Fibroblast of the aortic adventitia (primary cell): Measurements from ENCODE around the gene DPY30. TPM values are rescaled to one million over a fixed set of nuclear protein-coding genes. Genes with fewer than 3 reads are reported as not detected.

ENCODE experiments used
- DNase-seq: peaks from one replicate; pipeline ENCODE4 v3.0.0-alpha.2; 2010; ENCODE audit warnings: low read depth
- H3K4me3 ChIP-seq: 2 replicates; pipeline ENCODE4 v1.5.1; 2011; ENCODE audit warnings: low read depth, mild to moderate bottlenecking, control low read depth, low read length, moderate library complexity
- total RNA-seq: library from RNA; depleted of rRNA; stranded (reverse); fragments of >200 nt; gene quantifications from 2 replicates; pipeline ENCODE4 v1.2.3, GENCODE V29; 2012; ENCODE audit warnings: low replicate concordance
- TF ChIP-seq, protein P1 (sequence below): IDR thresholded peaks from 2 replicates; pipeline ENCODE4 v1.5.1; 2011; ENCODE audit warnings: mild to moderate bottlenecking, low read length, control low read depth, inconsistent platforms; ENCODE audit not compliant: insufficient read depth

DPY30 gene
- total RNA-seq: 43.6 and 77.6 TPM in 2 replicates

DNA sequence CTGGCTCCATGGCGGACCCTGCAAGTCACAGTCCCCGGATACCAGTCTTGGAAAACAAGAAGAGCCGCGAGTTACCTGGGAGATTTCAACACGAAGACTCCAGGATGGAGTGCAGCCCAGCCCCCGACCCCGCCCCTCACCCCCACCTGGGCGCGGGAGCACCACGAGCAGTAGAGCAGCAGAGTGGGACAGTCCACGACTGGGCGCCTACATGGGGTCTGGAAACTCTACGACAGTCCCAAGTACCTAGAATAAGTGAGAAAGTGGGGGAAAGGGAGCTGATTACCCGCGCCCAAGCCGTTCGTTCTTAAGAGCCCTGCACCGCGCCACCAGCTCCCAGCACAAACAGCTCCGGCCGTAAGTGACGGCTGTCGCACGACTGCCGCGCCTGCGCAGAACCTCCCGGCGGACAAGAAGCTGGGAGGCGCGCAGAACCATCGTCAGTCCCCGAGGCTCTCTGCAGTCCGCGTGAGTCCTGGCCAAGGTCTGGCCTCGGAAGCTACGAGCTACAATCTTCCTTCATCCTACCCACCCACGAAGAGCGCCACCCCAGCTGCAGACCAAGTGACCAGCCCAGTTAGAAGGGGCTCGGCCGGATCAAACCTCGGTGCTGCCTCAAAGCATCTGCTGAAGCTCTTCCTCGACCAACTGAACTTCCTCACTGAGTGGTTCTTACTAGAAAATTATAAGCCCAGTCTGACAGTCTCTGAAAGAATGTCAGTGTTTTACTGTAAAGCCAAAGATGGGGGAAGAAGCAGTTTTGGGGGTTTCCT is at the start of gene DPY30:
Gene DPY30, minus strand, starts transcription at position 359 of the 773 bp plus-strand sequence. Its CDS starts 349 bp downstream, at position 10.
- TF ChIP-seq, protein P1, sequence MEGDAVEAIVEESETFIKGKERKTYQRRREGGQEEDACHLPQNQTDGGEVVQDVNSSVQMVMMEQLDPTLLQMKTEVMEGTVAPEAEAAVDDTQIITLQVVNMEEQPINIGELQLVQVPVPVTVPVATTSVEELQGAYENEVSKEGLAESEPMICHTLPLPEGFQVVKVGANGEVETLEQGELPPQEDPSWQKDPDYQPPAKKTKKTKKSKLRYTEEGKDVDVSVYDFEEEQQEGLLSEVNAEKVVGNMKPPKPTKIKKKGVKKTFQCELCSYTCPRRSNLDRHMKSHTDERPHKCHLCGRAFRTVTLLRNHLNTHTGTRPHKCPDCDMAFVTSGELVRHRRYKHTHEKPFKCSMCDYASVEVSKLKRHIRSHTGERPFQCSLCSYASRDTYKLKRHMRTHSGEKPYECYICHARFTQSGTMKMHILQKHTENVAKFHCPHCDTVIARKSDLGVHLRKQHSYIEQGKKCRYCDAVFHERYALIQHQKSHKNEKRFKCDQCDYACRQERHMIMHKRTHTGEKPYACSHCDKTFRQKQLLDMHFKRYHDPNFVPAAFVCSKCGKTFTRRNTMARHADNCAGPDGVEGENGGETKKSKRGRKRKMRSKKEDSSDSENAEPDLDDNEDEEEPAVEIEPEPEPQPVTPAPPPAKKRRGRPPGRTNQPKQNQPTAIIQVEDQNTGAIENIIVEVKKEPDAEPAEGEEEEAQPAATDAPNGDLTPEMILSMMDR: no peak
- peak within 1 kb of the TSS; percentile 95 for H3K4me3 ChIP-seq
- DNase-seq: peak; percentile 92

DNA sequence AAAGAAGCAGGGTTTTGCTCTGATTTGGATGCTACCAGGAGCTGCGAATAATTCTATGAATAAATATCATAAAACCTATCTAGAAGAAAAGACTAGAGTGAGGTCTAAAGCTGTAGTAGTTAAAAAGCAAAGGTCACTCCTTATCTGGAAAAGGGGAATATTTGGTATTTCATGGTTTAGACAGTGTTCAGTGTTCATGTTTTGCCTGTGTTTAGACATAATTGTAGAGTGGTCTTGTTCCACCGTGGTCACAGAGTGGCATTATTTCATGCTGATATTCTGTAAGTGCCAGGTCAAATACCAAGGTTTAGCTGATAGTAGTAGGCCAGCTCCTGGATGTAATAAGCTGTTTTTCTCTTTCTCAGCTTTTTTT is 34.5 kb upstream of the DPY30 start:
- H3K4me3 ChIP-seq: no peak overlapping the region
- TF ChIP-seq, protein P1: no peak
- no peak for DNase-seq

DNA sequence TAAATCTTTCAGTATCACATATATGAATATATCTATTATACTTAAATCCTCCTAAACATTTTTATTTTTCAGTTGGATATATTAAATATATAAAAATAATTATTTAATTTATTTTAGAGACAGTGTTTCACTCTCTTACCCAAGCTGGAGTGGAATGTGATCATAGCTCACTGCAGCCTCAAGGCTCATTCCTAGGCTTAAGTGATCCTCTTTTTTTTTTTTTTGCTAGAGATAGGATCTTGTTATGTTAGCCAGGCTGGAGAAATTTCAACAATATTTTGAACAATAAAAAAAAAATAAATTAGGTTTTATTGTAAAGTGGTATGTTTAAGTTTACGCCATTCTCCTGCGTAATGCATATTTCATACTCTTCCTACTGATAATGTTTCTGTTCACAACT is 27.9 kb upstream of the DPY30 start:
- DNase-seq: no peak
- TF ChIP-seq, protein P1: no peak
- H3K4me3 ChIP-seq: no peak overlapping the region

DNA sequence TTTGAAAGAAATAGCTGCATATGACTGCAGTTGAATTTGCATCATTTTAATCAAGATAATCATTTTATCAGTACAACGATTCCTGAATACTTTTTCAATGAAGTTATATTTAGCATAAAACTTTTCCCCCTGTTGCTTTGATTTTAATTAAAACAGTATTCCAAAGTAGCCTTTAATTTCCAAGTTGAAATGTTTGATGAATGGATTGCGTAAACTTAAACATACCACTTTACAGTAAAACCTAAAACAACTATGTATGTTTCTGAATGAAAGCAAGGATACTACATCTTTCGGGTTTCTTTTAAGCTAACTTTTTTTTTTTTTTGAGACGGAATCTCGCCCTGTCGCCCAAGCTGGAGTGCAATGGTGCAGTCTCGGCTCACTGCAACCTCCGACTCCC is 25.1 kb upstream of the DPY30 start:
- TF ChIP-seq, protein P1: no peak
- no peak for DNase-seq
- H3K4me3 ChIP-seq: peak overlapping the region; percentile 83

DNA sequence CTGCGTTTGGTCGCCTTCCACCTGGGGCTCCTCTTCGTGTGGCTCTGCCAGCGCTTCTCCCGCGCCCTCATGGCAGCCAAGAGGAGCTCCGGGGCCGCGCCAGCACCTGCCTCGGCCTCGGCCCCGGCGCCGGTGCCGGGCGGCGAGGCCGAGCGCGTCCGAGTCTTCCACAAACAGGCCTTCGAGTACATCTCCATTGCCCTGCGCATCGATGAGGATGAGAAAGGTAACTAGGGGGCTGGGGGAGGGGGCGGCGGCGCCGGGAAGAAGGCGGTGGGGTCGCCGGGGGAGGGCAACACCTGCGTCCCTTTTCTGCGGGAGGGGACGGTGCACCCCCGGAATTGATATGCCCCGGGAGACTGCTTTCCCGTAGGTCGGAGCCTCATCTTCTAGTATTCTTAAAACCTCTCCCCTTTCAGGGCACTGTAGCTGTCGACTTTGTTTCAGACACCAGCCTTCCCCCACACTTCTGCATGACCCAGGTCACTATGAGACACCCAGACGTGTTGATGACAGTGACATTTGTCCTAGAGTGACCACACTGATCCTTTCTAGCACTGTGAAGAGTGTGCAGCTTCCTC is 24.5 kb upstream of the DPY30 start:
- peak overlapping the region; percentile 83 for H3K4me3 ChIP-seq
- TF ChIP-seq, protein P1: no peak
- peak; percentile 9 for DNase-seq

DNA sequence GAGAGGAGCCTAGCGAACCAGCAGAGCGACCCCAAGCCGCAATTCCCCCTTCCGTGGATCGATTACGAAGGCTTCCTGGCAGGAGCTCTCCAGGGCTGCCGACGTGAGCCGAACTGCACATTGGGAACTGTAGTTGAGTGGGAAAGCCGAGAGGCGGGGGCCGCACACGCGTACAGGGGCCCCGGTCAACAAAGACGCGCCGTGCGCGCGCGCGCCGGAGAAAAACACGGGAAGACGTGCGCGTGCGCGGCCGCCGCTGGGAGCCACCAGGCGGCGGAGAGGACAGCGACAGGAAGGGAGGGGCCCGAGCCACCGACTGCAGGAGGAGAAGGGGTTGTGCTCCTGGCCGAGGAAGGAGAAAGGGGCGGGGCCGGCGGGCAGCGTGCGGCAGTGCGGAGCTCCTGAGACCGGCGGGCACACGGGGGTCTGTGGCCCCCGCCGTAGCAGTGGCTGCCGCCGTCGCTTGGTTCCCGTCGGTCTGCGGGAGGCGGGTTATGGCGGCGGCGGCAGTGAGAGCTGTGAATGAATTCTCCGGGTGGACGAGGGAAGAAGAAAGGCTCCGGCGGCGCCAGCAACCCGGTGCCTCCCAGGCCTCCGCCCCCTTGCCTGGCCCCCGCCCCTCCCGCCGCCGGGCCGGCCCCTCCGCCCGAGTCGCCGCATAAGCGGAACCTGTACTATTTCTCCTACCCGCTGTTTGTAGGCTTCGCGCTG is 23.9 kb upstream of the DPY30 start, which contains the start of gene SPAST:
Gene SPAST, plus strand, starts transcription at position 247 of the 711 bp plus-strand sequence. Its CDS starts 276 bp downstream, at position 523.
- DNase-seq: peak; percentile 92
- peak within 1 kb of the TSS; percentile 83 for H3K4me3 ChIP-seq
- TF ChIP-seq, protein P1: peak; percentile 60
